ENCODE results near the gene SLC6A8.

Gene SLC6A8

DNA sequence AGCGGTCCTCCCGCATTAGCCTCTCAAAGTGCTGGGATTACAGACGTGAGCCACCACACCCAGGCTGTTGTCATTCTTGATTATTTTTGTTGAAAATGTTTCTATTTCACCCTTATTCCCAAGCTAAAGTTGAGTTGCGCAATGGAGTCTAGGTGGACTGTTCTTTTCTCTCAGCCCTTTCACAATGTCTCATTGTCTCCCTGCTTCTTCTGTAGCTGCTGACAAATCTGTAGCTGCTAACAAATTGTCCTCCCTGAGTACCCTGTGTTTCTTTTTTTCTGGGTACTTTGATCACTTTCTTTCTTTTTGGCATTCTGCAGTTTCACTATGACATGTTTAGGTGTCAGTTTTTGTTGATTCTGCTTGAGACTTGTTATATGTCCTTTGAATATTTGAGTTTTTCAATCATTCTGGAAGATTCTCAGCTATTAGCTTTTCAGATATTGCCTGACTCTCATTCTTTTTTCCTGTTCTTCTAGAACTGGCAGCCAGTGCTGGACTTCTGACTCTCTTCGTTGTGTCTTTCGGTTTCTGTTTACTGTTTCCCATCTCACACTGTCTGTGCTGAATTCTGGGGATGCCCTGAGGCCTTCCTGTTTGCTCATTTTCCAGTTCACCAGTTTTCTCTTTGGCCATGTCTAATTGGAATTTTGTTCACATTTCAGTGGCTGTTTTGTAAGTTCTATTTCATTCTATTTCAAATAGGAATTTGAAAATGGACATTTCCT is 43.6 kb downstream of the SLC6A8 start:
- Mint-ChIP-seq H3K4me1 (peaks cover 19% of the 10 kb centered on the region), H3K27me3 (ENCODE audit: low read depth, poor library complexity) (peaks cover 8% of the 10 kb centered on the region), H3K9me3 (peaks cover 72% of the 10 kb centered on the region), H3K4me3 (no peak overlapping the region), H3K27ac (no peak overlapping the region), H3K36me3 (ENCODE audit: low read depth) (peaks cover 39% of the 10 kb centered on the region)
- TF ChIP-seq CTCF (IDR thresholded peaks at IDR 0.05), result no peak
- no peak for DNase-seq

DNA sequence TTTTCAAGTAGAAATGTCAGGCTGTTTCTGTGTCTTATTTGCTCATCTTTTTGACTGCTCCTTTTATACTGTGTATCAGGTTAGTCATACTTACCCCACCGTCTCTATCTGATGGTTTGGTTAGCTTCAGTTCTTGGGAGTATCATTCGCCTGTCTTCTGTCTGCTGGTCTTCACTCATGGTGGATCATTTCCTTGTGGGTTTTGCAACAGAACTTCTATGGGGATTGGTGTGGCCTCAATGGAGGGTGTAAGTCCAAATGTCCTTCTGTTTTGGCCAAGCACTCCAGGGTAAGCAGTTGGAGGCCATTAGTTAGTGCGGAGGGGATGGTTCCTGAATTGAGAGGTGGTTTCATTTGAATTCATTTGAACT is 44.1 kb downstream of the SLC6A8 start:
- peaks cover 39% of the 10 kb centered on the region for H3K36me3 Mint-ChIP-seq (ENCODE audit: low read depth)
- peaks cover 78% of the 10 kb centered on the region for H3K9me3 Mint-ChIP-seq
- TF ChIP-seq CTCF (IDR thresholded peaks at IDR 0.05), result no peak
- peaks cover 18% of the 10 kb centered on the region for H3K4me1 Mint-ChIP-seq
- H3K27me3 Mint-ChIP-seq (ENCODE audit: low read depth, poor library complexity), result peaks cover 8% of the 10 kb centered on the region
- no peak overlapping the region for H3K4me3 Mint-ChIP-seq
- DNase-seq, result no peak
- no peak overlapping the region for H3K27ac Mint-ChIP-seq

DNA sequence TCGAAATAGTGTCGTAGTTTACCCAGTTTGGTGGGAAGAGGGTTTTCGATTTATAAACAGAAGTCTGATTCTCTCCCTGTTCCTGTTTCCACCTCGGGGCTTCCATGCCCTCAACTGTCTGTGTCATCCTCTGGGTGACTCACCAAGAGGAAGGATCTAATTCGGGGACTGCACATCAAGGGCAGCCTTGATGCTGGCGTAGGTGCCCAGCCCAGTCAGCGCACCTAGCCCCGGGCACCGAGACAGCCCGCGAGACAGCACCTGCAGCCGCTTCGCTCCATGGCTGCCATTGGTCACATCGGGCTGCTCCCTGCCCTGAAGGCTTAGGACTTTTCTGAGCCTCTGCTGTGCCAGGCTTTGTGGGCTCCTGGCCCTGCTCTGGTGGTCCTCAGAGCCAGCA is 44.7 kb downstream of the SLC6A8 start:
- Mint-ChIP-seq H3K36me3 (ENCODE audit: low read depth) (peaks cover 39% of the 10 kb centered on the region), H3K27me3 (ENCODE audit: low read depth, poor library complexity) (peaks cover 8% of the 10 kb centered on the region), H3K4me3 (no peak overlapping the region), H3K4me1 (peaks cover 12% of the 10 kb centered on the region), H3K27ac (no peak overlapping the region), H3K9me3 (peaks cover 73% of the 10 kb centered on the region)
- DNase-seq, result no peak
- no peak for TF ChIP-seq CTCF (IDR thresholded peaks at IDR 0.05)

- no peak overlapping the region for H3K4me3 Mint-ChIP-seq
- no peak for TF ChIP-seq CTCF (IDR thresholded peaks at IDR 0.05)
- H3K27me3 Mint-ChIP-seq (ENCODE audit: low read depth, poor library complexity), result peaks cover 8% of the 10 kb centered on the region
- H3K27ac Mint-ChIP-seq, result no peak overlapping the region
- peaks cover 35% of the 10 kb centered on the region for H3K36me3 Mint-ChIP-seq (ENCODE audit: low read depth)
- H3K4me1 Mint-ChIP-seq, result peaks cover 11% of the 10 kb centered on the region
- DNase-seq, result no peak
- peaks cover 69% of the 10 kb centered on the region for H3K9me3 Mint-ChIP-seq
These were observed 46.0 kb downstream of the SLC6A8 start for GRCh38 chrX:153733651-153734240.

DNA sequence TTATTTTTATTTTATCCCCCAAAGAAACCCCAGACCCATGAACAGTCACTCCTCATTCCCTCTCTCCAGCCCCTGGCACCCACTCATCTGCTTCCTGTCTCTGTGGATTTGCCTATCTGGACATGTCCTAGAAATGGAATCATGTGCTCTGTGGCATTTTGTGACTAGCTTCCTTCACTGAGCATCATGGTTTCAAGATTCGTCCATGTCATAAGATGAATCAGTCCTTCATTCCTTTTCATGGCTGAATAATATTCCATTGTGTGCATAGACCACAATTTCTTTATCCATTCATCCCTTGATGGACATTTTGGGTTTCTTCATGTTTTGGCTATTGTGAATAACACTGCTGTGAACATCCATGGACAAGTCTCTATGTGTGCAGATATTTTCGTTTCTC is 47.1 kb downstream of the SLC6A8 start:
- Mint-ChIP-seq H3K9me3 (peaks cover 70% of the 10 kb centered on the region), H3K27me3 (ENCODE audit: low read depth, poor library complexity) (peaks cover 6% of the 10 kb centered on the region), H3K27ac (no peak overlapping the region)

More for the DNA sequence above, 47.1 kb downstream of the SLC6A8 start:
- Mint-ChIP-seq H3K4me3 (no peak overlapping the region), H3K4me1 (peaks cover 17% of the 10 kb centered on the region), H3K36me3 (ENCODE audit: low read depth) (peaks cover 32% of the 10 kb centered on the region)
- TF ChIP-seq CTCF (IDR thresholded peaks at IDR 0.05), result no peak
- no peak for DNase-seq

All from nephron progenitor cell (in vitro differentiated cells).